ENCODE data around the gene THUMPD3. TPM values are rescaled to one million over a fixed set of nuclear protein-coding genes. Genes with fewer than 3 reads are reported as not detected.
A peak's percentile ranks its signal among the peaks of the same experiment; 100 is the strongest.

Gene THUMPD3, protein sequence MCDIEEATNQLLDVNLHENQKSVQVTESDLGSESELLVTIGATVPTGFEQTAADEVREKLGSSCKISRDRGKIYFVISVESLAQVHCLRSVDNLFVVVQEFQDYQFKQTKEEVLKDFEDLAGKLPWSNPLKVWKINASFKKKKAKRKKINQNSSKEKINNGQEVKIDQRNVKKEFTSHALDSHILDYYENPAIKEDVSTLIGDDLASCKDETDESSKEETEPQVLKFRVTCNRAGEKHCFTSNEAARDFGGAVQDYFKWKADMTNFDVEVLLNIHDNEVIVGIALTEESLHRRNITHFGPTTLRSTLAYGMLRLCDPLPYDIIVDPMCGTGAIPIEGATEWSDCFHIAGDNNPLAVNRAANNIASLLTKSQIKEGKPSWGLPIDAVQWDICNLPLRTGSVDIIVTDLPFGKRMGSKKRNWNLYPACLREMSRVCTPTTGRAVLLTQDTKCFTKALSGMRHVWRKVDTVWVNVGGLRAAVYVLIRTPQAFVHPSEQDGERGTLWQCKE
- 48.8 and 74.7 TPM in 2 replicates for polyA plus RNA-seq (2014; cell fraction: cytosol; rRNA removed)
- polyA plus RNA-seq (2014; cell fraction: nucleus; rRNA removed) = 20.9 and 50.1 TPM in 2 replicates

DNA sequence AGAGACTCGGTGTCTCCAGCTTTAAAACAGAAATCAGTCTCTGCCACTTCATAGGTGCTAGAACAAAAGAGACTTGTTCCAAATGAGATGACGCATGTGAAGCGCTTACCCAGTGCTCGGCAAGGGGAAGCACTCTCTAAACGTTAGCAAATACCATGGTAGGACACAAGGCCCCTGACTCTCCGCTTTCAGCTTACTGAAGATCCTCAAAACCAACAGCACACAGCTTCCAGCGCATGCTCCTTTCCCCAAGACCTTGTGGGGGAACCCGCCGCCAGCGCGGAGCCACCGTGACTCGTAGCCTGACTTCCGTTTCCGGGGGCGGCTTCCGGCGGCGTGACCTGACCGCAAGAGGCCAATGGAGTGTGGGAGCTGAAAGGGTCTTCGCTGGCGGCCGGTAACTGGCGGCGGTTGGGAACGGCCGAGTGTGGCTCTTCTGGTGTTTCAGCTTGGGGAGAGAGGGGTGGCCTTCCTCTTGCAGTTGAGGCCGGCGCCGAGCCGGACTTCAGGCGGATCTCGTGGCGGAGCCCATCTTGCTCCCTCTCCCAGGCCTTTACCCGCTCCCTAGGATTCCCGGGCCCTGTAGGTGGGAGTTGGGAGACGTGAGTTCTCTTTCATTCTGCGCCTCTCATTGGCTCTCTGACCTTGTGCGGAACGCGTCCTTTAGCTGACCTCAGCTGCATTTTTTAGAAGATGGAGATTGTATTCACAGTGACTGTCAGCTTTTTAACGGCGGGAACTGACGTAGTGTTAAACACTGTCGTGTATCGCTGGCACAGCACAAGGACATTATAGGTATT is at the start of gene THUMPD3:
THUMPD3 (plus strand) TSS at position 324 of the 800 bp plus-strand sequence. CDS start 2,015 bp downstream, outside the sequence.
- peak; percentile 98 for DNase-seq (ENCODE audit: low spot score)

DNA sequence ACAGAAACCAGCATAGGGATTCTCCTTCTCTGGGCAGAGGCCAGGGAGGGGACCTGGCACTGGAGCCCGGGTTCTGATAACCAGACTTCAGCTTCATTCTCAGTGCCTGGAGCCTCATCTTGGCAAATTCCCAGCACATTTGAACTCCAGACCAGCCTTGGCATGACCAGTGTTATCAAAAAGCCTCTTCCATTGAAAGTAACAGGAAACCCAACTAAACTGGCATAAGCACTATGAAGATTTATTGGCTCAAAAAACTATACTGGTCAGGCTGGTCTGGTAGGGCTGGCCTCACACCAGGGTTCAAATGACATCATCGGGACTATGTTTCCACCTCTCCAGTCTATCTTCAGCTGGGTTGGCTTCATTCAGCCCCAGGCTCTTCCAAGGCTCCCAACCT is 48.1 kb upstream of the THUMPD3 start:
- DNase-seq (ENCODE audit: low spot score) = no peak

DNA sequence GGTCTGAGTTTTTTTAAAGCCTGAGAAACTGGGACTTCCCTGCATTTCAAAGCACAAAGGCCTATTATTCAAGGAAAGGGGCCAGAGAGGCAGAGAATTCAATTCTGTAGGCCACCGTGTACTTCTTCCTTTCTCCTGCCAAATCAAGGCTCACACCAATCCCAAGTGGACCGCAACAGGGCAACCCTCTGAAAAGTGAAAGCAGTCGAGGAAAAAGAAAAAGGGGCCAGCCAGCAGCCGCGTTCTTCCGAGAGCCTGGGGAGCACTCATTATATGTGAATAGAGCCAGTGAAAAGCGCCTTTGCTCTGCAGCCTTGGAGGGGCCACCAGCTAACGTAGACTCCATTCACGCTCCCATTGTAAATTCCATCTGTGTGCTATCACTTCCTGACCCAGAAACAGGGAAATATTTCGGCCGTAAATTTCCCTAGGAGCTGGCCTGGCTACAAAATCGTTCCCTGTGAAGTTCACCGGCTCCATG is 45.9 kb upstream of the THUMPD3 start:
- no peak for DNase-seq (ENCODE audit: low spot score)

DNA sequence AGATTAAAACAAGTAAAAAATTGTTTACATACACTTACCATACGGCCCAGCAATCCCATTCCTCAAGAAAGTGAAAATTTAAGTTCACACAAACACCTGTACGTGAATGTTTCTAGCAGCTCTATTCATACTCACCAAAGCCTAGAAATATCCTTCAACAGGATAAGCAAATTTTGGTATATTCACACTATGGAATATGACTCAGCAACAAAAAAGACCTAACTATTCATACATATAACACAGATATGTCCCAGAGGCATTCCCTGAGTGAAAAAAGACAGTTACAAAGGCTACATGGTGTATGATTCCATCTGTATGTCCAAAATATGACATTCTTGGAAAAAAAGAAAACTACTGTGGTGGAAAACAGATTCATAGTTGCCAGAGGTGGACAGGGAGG is 40.1 kb upstream of the THUMPD3 start:
- no peak for DNase-seq (ENCODE audit: low spot score)

DNA sequence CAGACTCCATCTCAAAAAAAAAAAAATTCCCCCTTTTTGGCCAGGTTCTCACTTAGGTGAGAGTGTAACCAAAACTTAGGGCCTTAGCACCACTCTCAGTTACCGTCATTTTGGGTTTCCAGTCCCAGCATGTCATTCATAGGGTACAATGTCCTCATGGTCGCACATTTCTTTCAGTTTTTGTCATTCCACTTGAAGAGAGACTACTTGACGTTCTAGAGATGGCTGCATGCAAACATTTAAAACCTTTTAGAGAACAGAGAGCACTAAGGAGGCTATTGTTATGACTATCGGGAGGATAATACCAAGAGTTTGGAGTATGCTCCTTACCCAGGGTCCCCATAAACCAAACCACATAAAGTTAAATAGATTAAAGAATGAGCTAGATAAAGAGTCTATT is 37.9 kb upstream of the THUMPD3 start:
- no peak for DNase-seq (ENCODE audit: low spot score)

DNA sequence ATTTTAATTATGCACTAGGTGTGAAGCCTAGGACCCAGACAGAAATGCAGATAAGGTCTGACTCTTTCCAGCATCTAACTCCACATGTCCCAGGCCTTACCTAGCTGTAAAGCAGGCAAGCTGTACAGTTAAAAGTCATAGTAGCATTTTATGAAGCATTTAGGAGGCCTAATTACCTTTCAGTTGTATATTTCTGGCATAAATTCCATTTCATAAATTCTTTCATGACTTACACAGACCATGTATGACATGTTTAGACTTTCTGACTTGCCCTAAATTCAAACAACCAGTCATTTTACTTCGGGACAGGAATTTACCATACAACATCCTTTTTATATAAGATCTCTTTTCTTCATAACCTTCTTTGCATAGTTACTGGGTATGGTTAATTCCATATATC is 35.3 kb upstream of the THUMPD3 start:
- no peak for DNase-seq (ENCODE audit: low spot score)

DNA sequence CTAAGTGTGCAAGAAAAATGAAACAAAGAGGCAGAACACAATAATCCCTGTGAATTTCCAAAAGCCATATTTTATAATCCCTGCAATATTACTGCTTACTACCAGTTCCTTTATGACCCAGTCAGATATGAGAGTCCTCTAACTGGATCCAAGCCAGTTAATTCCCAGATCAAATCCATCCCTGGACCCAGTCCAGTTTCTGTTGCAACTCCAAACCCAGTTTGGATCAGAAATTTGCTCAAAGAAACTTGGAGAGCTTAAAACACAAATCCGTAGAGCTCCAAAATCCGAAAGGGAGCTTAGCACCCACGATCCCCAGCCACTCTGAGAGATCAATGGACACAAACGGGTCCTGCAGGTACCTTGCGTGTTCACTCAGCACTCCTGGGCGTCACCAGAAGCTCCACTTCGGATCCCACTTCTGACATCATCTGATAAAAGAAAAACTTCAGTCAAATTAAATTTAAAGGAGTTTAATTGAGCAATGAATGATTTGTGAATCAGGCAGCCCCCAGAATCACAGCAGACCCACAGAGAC is 32.6 kb upstream of the THUMPD3 start:
- DNase-seq (ENCODE audit: low spot score) = no peak

DNA sequence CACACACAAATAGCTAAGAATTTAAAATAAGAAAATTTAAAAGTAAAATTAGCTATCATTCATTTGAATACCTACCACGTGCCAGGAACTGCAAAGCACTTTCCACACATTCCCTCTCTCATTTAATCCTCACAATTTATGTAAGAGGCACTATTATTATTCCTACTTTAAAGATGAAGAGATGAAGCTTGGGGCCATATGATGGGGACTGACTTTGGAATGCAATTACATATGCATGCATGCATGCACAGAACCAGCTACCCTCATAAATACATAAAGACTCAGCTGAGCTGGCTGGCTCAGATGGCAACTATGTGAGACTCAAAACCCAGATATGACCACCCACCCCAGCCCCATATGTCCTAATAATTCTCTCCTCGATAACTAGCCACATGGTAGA is 31.7 kb upstream of the THUMPD3 start:
- DNase-seq (ENCODE audit: low spot score) = no peak

DNA sequence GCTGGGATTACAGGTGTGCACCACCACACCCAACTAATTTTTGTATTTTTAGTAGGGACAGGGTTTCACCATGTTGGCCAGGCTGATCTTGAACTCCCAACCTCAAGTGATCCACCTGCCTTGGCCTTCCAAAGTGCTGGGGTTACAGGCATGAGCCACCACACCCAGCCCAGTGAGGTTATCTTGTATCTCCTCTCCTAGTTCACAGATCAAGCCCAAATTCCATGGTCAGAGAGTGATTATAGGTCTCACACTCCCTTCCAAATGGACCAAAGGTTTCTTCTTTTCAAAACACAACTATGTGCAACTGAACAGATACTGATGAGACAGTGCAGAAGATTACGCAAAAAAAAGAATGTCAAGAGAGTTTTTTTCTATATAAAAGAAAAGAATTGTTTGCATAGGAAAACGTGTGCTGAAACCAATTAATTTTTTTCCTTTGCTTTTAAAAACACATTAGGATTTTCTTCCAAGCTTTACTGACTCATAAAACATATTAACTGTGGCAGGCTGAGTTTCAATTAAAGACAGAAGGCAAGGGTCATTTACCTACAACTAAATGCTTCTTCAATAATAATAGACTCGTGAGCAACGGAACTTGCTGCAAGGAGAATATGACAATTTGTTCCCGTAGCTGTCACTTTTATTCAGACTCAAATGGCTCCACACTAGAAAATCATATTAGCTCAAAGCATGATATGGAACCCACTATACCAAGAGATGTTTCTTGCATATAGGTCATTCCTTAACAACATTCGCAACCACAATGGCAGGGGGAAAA is 30.4 kb upstream of the THUMPD3 start:
- DNase-seq (ENCODE audit: low spot score) = no peak

DNA sequence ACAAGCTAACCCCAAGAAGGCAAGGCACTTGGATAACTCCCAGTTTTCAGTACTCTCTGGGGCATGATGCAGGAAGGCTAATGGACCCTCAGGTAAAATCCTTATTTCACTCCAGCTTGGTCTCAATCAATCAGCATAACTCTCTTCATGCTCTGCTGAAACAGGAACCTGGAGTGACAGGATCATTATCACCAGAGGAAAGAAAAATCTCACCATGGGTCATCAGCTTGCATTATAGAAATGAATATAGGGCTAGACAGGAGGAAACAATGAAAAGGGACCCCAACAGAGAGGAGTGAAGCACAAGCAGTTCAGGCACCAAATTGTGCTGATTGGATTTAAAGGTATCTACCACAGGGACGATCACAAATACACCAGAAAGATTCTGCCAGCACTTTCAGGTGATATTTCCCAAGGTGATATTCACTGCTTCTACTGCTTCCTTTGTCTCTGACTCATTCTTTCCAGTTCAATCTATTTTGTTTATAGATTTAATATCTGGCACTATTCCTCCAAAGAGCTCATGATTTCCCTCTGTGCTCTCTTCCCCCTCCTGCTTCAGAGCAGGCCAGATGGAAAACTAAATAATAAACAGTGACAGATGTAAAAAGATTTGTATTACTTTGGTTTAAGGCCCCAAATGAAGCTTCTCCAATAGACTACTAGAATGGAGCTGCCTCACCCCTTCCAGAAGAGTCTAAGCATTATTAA is 22.9 kb upstream of the THUMPD3 start:
- no peak for DNase-seq (ENCODE audit: low spot score)

DNA sequence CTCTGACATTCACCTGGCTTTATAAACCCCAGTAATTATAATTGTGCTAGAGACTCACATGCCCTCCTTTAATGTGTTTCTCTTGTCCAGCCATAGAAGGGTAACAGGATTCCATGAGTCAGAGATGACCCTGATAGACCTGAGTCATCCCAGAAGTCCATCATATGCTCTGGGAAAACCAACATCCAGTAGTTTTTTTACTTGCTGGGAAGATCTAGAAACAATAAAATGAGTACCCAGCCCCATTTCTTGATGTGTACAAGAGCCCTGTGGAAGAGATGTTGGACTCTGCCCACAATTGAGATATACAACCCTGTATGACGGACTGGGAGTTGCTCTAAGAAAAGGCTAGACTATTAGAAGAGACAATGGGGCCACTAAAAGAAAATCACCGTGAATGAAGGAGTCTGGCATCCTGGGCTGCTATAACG is 22.4 kb upstream of the THUMPD3 start:
- DNase-seq (ENCODE audit: low spot score) = no peak

DNA sequence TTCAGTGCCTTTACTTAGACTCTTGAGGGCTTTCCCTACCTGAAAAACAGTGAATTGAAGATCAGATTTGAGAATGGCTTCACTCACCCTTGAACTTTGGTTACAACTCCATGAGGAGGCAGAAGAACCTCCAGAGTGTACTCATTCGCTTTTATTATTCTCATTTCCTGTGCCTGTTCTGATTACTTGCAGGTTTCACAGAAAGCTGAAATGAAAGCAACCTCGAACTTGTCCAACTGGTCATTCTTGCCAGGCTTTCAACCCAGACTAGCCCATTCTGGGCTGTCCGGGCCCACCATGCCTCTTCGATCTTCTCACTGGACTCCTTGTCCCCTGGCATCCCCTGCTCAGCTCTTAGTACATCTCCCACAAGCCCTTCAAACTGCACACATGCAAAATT is 20.2 kb upstream of the THUMPD3 start:
- no peak for DNase-seq (ENCODE audit: low spot score)

DNA sequence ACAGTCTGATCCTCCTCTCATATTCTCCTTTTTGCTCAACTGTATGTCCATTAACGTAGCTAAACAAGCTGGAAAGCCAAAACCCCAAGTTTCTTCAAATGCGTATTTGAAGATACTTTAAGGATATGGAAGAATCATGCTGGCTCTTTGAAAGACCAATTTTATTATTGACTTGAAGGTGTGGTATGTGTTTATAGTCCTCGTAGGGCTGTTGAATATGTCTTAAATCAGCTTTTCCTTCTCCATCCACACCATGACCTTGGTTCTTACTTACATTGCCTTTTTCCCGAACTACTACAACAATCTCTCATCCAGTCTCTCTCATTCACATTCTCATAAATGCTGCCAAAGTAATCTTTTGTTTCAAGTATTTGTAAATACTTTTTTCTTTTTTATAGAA is 19.7 kb upstream of the THUMPD3 start:
- no peak for DNase-seq (ENCODE audit: low spot score)

DNA sequence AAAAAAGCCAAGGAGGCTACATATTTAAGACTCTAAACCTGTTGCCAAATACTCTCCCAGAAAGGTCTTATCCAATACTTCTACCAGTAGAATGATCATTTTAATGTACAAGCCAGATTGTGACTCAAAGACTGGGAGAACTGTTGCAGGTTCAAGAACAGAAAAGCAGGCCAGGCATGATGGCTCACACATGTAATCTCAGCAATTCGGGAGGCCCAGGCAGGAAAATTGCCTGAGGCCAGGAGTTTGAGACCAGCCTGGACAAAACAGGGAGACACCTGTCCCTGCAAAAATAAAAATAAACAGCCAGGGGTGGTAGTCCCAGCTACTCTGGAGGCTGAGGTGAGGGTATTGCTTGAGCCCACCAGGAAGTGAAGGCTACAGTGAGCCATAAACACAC is 17.8 kb upstream of the THUMPD3 start:
- DNase-seq (ENCODE audit: low spot score) = no peak

DNA sequence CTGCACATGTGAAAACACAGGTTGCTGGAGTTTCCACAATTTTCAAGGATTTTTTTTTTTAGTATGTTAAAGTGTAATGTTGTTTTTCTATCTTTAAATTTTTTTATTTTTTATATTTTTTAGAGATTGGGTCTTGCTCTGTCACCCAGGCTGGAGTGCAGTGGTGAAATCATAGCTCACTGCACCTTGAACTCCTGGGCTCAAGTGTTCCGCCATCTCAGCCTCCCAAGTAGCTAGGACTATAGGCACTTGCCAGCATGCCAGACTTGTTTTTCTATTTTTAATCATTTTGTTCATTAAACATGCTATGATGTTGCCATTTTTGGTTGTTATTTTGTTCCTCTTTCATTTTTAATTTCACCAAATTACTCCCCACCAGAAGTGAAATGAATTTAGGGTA is 16.7 kb upstream of the THUMPD3 start:
- DNase-seq (ENCODE audit: low spot score) = no peak

DNA sequence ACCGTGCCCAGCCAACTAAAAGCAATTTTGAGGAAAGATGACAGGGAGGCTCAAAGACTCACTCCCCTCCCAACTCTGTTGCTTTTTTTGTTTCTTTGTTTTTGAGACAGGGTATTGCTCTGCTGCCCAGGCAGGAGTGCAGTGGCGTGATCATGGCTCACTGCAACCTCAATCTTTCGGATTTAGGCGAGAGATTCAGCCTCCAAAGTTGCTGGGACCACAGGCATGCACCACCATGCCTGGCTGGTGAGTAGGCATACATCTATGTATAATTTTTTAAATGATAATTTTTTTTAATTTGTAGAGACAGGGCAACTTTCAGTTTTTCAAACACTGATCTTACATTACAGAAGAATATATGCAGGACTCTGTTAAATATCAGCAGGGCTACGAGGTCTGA is 15.8 kb upstream of the THUMPD3 start:
- DNase-seq (ENCODE audit: low spot score) = no peak

DNA sequence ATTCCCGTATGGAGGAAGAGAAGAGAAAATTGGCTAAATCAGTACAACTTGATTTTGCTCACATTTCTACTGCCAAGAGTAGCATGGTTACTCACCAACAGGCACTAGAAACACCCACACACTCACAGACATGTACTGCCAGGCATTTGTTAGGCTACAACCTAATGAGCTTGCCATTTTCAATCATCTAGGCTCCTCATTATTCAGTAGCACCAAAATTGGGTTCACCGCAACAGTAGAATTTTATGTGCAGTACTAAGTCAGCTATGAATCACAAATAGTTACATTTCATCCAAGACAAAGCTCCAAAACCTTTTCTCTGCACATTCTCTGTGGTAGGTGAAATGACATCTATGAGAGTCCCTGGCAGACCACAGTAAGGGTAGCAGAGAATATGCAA is 15.0 kb upstream of the THUMPD3 start:
- DNase-seq (ENCODE audit: low spot score) = no peak

DNA sequence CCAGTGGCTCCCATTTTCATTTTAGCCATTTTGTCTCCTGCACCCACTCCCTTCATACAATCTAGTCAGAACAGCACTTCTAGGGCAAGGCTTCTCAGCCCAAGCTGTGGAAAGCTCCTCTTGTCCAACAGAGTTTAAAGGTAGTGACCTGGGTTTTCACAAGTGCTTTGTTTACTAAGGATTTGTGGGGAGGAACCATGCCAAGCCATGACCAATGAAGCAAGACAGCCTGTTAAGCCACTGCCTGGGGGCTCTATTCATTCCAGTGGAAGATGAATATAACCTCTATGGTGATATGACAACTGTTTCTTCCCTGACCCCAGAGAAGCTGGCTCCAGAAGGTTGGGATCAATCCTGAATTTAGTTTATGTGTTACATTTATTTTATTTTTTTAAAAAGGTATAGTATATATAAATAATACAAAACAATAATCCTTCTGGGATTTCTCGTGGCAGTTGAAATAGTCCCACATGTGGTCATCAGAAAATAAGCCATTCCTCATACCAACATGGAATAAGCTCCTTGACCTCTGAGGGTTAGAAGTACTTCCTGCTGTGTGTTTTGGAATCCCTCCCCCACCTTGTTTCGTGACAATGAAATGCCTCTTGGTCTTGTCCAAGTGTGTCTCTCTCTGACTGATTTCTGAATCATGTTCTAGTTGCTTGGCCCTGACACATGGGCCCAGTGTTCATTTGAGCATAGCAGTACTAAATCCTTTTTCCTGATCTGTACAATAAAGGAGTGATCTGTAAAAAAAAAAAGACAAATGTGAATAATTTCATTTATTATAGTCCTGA is 13.3 kb upstream of the THUMPD3 start:
- no peak for DNase-seq (ENCODE audit: low spot score)

DNA sequence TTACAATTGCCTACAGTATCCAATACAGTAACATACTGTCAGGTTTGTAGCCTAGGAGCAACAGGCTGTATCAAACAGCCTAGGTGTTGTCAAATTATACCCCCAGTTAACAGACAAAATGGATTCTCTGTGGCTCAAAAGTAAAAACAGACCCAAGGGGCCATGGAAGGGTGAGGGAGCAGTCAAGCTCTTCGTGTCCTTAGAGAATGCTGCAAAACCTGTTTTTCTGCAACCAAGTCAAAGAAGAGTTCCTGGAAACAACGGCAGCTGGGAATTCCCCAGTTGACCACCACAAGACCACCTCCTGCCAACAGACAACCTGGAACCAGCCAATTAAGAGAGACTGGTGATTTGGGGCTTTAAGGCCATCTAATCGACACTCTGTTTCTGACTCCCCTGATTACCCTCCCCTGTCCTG is 11.1 kb upstream of the THUMPD3 start:
- no peak for DNase-seq (ENCODE audit: low spot score)
